OCI-LY1 (cell line): ENCODE measurements around the gene FSD1L.

Experiments used
- H2AFZ ChIP-seq: fragments of 200-600 bp; sonication (generic), shearing (Covaris generic); 2 replicates; pipeline ENCODE4 v1.6.0; 2014; ENCODE audit warnings: antibody characterized with exemption, mild to moderate bottlenecking, low read length
- H3F3A ChIP-seq: fragments of 200-600 bp; sonication (generic), shearing (Covaris generic); 2 replicates; pipeline ENCODE4 v1.6.0; 2014; ENCODE audit warnings: mild to moderate bottlenecking, antibody characterized with exemption, low read length, moderate library complexity; ENCODE audit not compliant: insufficient read depth
- H3K27ac ChIP-seq: fragments of 200-600 bp; sonication (generic); 2 replicates; pipeline ENCODE4 v1.5.1; 2014; ENCODE audit warnings: low read length, mixed run types, mild to moderate bottlenecking, low read depth; ENCODE audit not compliant: poor library complexity, severe bottlenecking
- H3K27me3 ChIP-seq: fragments of 200-600 bp; sonication (generic); 2 replicates; pipeline ENCODE4 v1.6.0; 2014; ENCODE audit warnings: antibody characterized with exemption, mild to moderate bottlenecking, low read length, moderate library complexity; ENCODE audit not compliant: insufficient read depth
- H3K36me3 ChIP-seq: fragments of 200-600 bp; sonication (generic); 2 replicates; pipeline ENCODE4 v1.6.1; 2014; ENCODE audit warnings: mild to moderate bottlenecking, antibody characterized with exemption, low read length, moderate library complexity, mixed read lengths; ENCODE audit not compliant: insufficient read depth
- H3K4me1 ChIP-seq: fragments of 200-600 bp; sonication (generic); 2 replicates; pipeline ENCODE4 v1.5.1; 2014; ENCODE audit warnings: mild to moderate bottlenecking, low read length, moderate library complexity; ENCODE audit not compliant: insufficient read depth, severe bottlenecking
- H3K4me2 ChIP-seq: fragments of 200-600 bp; sonication (generic), shearing (Covaris generic); 2 replicates; pipeline ENCODE4 v1.6.1; 2014; ENCODE audit warnings: low read length
- H3K4me3 ChIP-seq: fragments of 200-600 bp; sonication (generic); 2 replicates; pipeline ENCODE4 v1.5.1; 2014; ENCODE audit warnings: low read length, low read depth, mild to moderate bottlenecking, mixed read lengths; ENCODE audit not compliant: poor library complexity, severe bottlenecking
- H3K79me2 ChIP-seq: fragments of 200-600 bp; shearing (Covaris generic); 2 replicates; pipeline ENCODE4 v1.6.1; 2016; ENCODE audit warnings: mixed run types, low read length, mixed read lengths; ENCODE audit not compliant: insufficient read depth
- H3K9ac ChIP-seq: fragments of 200-600 bp; sonication (generic), shearing (Covaris generic); 2 replicates; pipeline ENCODE4 v1.6.1; 2014; ENCODE audit warnings: mild to moderate bottlenecking, low read length, mixed read lengths
- H3K9me2 ChIP-seq: fragments of 200-600 bp; sonication (generic), shearing (Covaris generic); 2 replicates; pipeline ENCODE4 v1.6.1; 2014; ENCODE audit warnings: low read depth, mild to moderate bottlenecking, low read length, mixed read lengths
- H3K9me3 ChIP-seq: fragments of 200-600 bp; shearing (Covaris generic); 2 replicates; pipeline ENCODE4 v1.6.1; 2014; ENCODE audit warnings: low read length, mixed read lengths
- H4K20me1 ChIP-seq: fragments of 200-600 bp; sonication (generic), shearing (Covaris generic); 2 replicates; pipeline ENCODE4 v1.6.0; 2016; ENCODE audit warnings: mild to moderate bottlenecking, low read length; ENCODE audit not compliant: insufficient read depth
- EZH2 ChIP-seq: fragments of 200-600 bp; sonication (generic), shearing (Covaris generic); IDR thresholded peaks from 2 replicates; pipeline ENCODE4 v1.8.0; 2017; ENCODE audit warnings: borderline replicate concordance, mixed run types, mild to moderate bottlenecking, antibody characterized with exemption, low read length, moderate library complexity, mixed read lengths
- TF ChIP-seq, protein P1 (sequence below): fragments of 200-600 bp; sonication (generic), shearing (Covaris generic); IDR thresholded peaks from 2 replicates; pipeline ENCODE4 v1.5.1; 2017; ENCODE audit warnings: mild to moderate bottlenecking, antibody characterized with exemption, low read length, moderate library complexity, mixed read lengths

Gene FSD1L

DNA sequence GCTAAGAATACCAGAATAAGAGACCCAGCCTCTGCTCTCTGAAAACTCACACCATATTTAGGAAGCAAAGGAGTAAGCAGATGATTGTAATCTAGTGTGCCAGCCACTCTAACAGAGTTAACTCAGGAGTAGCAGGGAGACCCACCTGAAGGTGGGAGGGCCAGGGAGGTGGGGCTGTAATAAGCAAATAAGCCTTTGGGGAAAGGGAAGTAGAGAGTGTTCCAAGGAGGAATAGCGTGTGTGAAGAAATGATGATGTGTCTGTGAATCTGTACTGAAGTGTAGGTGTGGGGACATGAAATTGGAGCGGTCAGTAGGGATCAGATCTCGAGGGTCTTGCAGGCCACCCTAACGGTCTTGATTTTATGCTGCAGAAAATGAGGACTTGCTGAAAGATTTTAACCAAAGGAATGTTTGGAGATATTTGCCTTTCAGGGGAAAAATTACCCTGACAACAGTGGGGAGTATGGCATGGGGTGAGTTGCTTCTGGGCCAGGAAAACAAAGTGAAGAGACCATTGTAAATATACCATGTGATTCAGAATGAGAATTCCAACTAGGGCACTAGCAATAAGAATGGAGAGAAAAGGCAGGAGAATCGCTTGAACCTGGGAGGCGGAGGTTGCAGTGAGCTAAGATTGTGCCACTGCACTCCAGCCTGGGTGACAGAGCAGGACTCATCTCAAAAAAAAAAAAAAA, 44.1 kb upstream of the FSD1L start:
- Histone ChIP-seq H3K27me3 (no peaks in the 10 kb centered on the region), H3K9me2 (no peaks in the 10 kb centered on the region), H3K9ac (no peak overlapping the region), H2AFZ (no peak overlapping the region), H3K4me2 (peak overlapping the region; percentile 24; the same call in 1 of the 2 replicates), H3K4me1 (peaks cover 56% of the 10 kb centered on the region), H3K4me3 (no peak overlapping the region), H3K79me2 (no peaks in the 10 kb centered on the region), H3K27ac (peak overlapping the region; percentile 95), H3K36me3 (no peaks in the 10 kb centered on the region), H3F3A (peaks cover 3% of the 10 kb centered on the region; the same call in 1 of the 2 replicates), H3K9me3 (peaks cover 3% of the 10 kb centered on the region; the same call in 1 of the 2 replicates), H4K20me1 (no peaks in the 10 kb centered on the region)
- no peak for TF ChIP-seq EZH2
- TF ChIP-seq, protein P1, sequence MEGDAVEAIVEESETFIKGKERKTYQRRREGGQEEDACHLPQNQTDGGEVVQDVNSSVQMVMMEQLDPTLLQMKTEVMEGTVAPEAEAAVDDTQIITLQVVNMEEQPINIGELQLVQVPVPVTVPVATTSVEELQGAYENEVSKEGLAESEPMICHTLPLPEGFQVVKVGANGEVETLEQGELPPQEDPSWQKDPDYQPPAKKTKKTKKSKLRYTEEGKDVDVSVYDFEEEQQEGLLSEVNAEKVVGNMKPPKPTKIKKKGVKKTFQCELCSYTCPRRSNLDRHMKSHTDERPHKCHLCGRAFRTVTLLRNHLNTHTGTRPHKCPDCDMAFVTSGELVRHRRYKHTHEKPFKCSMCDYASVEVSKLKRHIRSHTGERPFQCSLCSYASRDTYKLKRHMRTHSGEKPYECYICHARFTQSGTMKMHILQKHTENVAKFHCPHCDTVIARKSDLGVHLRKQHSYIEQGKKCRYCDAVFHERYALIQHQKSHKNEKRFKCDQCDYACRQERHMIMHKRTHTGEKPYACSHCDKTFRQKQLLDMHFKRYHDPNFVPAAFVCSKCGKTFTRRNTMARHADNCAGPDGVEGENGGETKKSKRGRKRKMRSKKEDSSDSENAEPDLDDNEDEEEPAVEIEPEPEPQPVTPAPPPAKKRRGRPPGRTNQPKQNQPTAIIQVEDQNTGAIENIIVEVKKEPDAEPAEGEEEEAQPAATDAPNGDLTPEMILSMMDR, result no peak

DNA sequence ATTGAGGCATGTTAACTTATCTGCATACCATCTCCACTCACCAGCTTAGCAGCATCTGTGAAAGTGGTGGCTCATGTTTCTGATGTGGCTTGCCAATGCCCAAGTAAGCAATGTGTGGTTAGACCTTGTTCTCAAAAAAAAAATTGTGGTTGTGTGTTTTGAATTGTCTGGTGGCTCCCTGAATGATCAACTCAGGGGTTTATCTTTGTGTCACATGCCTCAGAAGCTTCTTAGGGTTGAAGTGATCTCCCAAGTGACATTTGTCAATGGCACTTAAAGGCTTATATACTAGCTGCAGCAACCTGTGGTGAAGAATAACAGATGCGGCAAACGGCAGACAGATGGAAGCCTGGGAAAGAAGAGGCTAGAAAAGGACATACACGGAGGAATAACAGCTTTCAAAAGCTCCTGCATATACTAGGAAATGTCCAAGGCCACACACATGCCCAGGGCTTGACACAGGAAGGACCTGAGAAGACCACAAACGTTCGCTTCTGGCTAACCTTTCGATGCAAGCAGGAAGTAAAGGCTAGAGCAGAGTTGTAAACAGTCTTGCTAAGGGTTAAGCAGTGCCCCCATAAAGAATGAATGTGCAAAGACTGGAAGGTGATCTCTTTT, 42.2 kb upstream of the FSD1L start:
- peak overlapping the region; percentile 30; the same call in 1 of the 2 replicates for H3K9ac ChIP-seq

GRCh38 chr9:105406369-105406768, 41.5 kb upstream of the FSD1L start:
- Histone ChIP-seq H4K20me1 (no peaks in the 10 kb centered on the region), H3K4me2 (peak overlapping the region; percentile 68; the same call in 1 of the 2 replicates), H3K4me1 (peaks cover 52% of the 10 kb centered on the region), H3F3A (peaks cover 3% of the 10 kb centered on the region; the same call in 1 of the 2 replicates), H3K9ac (no peak overlapping the region; the same call in 1 of the 2 replicates), H3K9me2 (no peaks in the 10 kb centered on the region), H3K27ac (peak overlapping the region; percentile 95), H3K9me3 (peaks cover 3% of the 10 kb centered on the region; the same call in 1 of the 2 replicates), H2AFZ (no peak overlapping the region), H3K27me3 (no peaks in the 10 kb centered on the region), H3K4me3 (peak overlapping the region; percentile 38), H3K36me3 (no peaks in the 10 kb centered on the region), H3K79me2 (no peaks in the 10 kb centered on the region)
- TF ChIP-seq, protein P1, result no peak
- no peak for TF ChIP-seq EZH2

More for the DNA sequence above, 42.2 kb upstream of the FSD1L start:
- H3K4me3 ChIP-seq, result peak overlapping the region; percentile 38
- peaks cover 3% of the 10 kb centered on the region; the same call in 1 of the 2 replicates for H3K9me3 ChIP-seq
- no peak for TF ChIP-seq EZH2
- TF ChIP-seq, protein P1, result no peak
- H3K9me2 ChIP-seq, result no peaks in the 10 kb centered on the region
- H3K27me3 ChIP-seq, result no peaks in the 10 kb centered on the region
- H3K4me2 ChIP-seq, result peak overlapping the region; percentile 68
- H3F3A ChIP-seq, result peaks cover 3% of the 10 kb centered on the region; the same call in 1 of the 2 replicates
- peak overlapping the region; percentile 95 for H3K27ac ChIP-seq
- H3K36me3 ChIP-seq, result no peaks in the 10 kb centered on the region
- no peaks in the 10 kb centered on the region for H4K20me1 ChIP-seq
- H2AFZ ChIP-seq, result 0 out of 2 replicates have a peak overlapping the region, but pooled peaks have one; percentile 6
- peaks cover 56% of the 10 kb centered on the region for H3K4me1 ChIP-seq
- no peaks in the 10 kb centered on the region for H3K79me2 ChIP-seq
